HG03159 (cell line): ENCODE data around the gene EXOC6B.

ENCODE experiments used
- ATAC-seq: cut with Tn5 transposase; IDR thresholded peaks from one replicate; pipeline ENCODE4 v1.9.1; 2021; ENCODE audit warnings: mild to moderate bottlenecking, moderate library complexity; ENCODE audit not compliant: unreplicated experiment

EXOC6B gene

GRCh38 chr2:72389447-72389846 is 436.4 kb downstream of the EXOC6B start:
- ATAC-seq = no peak

GRCh38 chr2:72388263-72388662 is 437.6 kb downstream of the EXOC6B start:
- no peak for ATAC-seq

DNA sequence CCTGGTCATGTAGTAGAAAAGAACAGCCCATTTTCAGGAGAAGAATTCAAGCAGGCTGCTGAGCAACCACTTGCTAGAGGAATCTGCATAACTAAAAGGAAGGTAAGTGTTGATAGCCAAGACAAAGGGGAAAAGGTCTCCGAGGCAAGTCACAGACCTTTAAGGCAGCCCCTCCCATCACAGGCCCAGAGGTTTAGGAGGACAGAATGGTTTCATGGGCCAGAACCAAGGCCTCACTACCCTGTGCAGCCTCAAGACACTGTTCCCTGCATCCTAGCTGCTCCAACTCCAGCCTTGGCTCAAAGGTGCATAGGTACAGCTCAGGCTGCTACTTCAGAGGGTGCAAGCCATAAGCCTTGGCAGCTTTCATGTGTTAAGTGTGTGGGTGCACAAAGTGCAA is 439.5 kb downstream of the EXOC6B start:
- ATAC-seq = no peak

- ATAC-seq = no peak
Observed at GRCh38 chr2:72378753-72379348, 447.0 kb downstream of the EXOC6B start.

DNA sequence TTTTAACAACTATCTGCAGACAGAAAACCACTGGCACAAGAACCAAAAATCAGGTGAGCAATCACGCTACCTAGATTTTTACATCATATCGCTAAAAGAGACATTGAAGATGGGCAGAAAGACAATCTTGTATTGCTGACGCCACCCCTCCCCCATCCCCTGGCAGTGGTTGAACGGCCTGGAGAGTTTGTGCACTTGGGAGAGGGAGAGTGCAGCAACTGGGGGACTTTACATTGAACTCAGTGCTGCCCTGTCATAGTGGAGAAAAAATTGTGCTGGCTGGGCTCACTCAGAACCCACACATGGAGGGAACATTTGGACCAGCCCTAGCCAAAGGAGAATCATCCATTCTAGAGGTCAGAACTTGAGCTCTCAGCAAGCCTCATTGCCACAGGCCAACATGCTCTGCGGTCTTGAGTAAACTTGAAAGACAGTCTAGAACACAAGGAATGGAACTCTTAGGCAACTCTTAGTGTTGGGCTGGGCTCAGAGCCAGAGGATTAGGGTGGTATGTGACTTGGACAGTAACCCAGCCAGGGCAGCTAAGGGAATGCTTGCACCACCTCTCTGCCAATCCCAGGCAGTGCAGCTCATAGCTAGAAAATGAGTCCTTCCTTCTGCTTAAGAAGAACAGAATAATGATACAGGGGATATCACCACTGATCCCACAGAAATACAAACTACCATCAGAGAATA is 458.2 kb downstream of the EXOC6B start:
- ATAC-seq = no peak

DNA sequence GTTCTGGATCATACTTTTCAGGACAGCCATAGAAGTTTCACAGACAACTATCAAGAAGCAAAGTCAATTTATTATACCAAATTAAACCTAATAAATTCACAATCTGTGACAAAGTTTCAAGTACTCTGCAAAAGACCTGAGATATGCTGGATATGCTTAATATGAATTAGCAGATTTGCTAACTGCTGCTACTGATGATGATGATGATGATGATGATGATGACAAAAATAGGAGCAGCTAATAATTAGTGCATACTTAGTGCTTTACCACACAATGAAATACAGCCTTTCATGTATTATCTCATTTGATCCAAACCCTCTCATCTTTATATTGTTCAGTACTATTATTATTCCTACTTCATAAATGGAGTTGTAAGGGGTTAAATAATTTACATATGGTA is 462.4 kb downstream of the EXOC6B start:
- no peak for ATAC-seq

DNA sequence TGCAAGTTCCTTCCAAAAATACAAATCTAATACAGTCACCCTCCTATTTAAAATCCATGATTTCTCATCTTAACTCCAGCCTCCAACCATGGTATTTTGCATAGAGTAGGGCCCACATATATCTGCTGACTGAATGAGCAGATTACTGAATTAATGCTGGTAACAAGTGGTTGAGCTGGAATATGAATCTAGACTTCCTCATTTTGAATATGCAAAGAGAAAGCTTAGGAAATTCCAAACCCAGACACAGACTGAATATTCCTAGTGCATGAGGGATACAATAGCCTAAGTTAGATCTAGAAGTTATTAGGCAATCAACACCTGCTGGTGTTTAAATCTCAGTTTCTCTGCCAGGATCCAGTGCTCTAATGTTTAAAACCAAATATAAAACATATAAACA is 463.1 kb downstream of the EXOC6B start:
- ATAC-seq = no peak

GRCh38 chr2:72361521-72361920 is 464.3 kb downstream of the EXOC6B start:
- ATAC-seq = no peak

DNA sequence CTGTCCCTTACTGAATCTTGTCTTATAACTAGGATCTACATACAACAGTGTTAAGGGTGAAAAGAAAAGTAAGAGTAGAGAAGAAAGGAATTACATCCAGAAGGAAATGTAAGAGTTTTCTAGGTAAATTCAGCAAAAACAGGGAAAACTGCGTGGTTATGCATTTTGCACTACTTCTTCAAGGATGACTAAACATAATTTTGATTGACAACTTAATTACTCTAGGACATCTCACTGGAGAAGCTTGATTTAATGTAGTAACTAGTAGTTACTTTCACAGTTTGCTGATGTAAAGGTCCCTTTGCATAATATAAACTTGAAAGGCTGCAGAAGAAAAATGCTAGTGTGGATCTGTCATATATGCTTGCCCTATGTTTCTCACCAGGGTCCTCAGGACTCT is 464.8 kb downstream of the EXOC6B start:
- no peak for ATAC-seq

DNA sequence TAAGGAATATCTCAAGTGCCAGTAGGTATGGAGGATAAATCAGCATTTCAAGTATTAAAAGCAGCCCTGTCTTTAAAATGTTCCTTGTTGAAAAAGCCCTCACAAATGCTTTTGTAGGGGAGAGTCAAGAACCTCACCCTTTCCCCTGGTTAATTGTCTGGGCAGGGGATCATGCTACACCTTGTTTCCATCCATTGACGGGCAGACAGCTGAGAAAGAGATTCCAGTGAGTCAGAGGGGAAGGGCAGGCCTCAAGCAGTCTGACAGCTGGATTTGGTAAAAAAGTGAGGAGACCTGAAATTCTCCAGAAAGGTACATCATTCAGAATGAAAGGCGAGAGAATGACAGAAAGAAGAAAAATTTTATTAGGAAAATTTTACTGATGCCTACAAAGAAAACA is 475.0 kb downstream of the EXOC6B start:
- ATAC-seq = no peak

GRCh38 chr2:72349016-72349415 is 476.8 kb downstream of the EXOC6B start:
- no peak for ATAC-seq

GRCh38 chr2:72347081-72347480 is 478.8 kb downstream of the EXOC6B start:
- no peak for ATAC-seq

DNA sequence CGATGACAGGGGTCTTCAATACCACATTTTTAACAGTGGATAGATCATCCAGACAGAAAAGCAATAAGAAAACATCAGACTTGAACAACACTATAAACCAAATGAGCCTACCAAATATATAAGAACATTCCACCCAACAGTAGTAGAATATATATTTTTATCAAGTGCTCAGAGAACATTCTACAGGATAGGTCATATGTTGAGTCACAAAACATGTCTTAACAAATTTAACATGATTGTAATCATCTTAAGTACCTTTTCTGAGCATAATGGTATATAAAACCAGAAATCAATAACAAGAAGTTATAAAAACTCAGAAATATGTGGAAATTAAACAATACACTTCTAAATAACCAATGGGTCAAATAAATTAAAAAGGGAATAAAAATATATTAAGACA is 484.2 kb downstream of the EXOC6B start:
- ATAC-seq = no peak

DNA sequence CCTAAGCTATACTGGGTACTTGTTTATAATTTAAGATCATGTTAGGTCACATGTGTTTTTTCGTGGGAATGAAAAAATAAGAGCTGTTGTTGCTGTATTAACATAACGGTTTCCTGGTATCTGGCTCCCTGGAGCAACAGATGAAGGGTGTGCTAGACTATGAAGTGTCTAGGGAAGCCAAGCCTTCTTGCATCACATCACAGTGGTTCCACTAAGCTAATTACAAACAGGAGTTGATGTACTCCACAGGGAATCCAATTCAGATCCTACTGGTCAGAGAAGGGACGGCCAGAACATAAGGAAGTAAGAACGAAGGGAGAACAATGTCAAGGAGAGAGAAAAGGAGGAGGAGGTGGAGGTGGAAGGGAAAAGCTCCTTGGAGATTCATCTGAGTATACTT is 485.2 kb downstream of the EXOC6B start:
- ATAC-seq = no peak

- no peak for ATAC-seq
Observed at GRCh38 chr2:72338076-72338475, 487.8 kb downstream of the EXOC6B start.

DNA sequence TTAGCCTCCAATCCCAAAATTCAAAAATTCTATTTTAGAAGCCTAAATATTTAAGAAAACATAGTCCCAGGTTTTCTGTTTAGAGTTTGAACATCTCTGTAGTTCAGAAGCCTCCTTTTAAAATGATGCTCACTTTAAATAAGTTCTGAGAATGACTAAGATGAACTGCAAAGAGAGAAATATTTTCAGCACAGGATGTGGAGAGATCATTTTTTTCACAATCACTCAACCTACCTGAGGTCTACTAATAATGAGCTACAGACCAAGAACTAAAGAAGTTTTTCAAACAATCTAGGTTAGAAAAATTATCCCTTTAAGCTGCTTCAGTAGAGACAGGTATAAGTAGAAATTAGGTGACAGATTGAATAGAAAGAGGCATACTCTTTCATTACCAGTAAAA is 493.1 kb downstream of the EXOC6B start:
- no peak for ATAC-seq

DNA sequence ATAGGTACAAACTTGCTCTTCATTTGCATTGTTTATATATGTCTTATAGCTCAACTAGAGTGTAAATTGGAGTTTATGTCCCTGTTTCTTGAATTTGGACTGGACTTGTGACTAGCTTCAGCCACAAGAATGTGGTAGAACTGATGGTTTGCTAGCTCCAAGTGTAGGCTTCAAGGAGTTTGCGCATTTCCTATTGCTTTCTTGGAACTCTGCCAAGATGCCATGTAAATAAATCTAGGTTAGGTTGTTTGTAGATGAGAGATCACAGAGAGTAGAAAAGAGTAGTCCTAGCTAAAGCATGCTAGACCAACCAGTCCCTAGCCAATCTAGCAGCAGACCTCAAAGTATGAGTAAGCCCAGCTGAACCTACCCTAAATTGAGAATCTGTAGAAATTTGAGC is 495.2 kb downstream of the EXOC6B start:
- ATAC-seq = no peak

DNA sequence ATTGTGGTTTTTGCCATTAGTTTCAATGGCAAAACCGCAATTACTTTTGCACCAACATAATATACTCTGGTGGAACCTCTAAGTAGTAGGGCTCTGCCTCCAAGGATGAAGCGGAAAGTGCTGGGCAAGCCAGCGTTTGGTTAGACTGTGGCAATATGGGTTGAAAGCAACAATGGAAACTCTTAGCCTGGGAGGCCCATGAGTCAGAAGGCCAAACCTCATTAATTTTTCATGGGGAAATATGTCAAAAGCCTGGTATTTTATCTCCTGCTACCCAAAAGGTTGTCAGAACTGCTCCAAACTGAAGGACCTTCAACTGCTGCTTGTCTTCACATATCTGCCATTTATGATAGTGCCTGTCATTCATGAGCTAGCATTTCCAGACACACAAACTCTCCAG is 499.1 kb downstream of the EXOC6B start:
- ATAC-seq = no peak

DNA sequence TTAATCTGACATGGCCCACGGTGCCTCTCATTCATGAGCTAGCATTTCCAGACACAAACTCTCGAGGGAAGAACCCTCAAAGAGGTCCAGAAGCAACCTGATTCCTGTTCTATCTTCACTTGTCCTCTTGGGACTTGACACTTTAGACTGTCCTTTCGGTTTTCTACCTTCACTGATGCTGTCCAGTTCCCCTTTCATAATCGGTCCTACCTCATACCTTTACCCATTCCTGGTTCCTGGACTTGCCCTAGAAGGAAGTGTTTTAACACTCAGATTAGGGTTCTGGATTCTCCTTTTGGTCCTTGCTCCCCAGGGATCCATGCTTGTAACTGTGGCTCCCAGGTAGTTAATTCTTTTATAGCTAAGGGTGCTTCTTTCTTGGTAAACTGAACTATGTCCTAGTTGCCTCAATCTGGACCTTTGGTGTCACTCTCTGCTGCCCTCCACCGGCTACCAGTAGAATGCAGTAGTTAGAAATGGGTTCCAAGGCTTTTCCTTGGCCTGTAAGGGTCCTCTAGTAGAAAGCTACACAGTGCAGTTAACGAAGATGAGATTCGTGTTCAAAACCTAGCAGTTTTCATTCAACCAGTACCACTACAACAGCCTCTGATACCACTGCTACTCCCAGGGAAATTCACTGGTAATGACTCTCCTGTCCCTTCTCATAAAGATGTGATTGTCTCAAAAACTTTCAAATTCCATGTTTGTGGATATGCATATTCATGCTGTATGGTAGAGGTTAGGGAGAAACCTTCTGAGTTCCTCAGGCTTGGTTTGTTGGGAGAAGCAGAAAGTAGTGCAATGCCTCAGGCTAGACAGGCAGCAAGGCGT is 500.0 kb downstream of the EXOC6B start:
- peak; percentile 87 for ATAC-seq

GRCh38 chr2:72316774-72317173 is 509.1 kb downstream of the EXOC6B start:
- ATAC-seq = no peak

GRCh38 chr2:72300147-72300684 is 525.6 kb downstream of the EXOC6B start:
- no peak for ATAC-seq

GRCh38 chr2:72293620-72294019 is 532.2 kb downstream of the EXOC6B start:
- no peak for ATAC-seq
